SW480 (cell line): ENCODE measurements around the gene TAS2R3.

Experiments
- DNase-seq: peaks from one replicate; pipeline ENCODE4 v3.0.0-alpha.2; 2016; ENCODE audit warnings: low spot score

The TAS2R3 gene

DNA sequence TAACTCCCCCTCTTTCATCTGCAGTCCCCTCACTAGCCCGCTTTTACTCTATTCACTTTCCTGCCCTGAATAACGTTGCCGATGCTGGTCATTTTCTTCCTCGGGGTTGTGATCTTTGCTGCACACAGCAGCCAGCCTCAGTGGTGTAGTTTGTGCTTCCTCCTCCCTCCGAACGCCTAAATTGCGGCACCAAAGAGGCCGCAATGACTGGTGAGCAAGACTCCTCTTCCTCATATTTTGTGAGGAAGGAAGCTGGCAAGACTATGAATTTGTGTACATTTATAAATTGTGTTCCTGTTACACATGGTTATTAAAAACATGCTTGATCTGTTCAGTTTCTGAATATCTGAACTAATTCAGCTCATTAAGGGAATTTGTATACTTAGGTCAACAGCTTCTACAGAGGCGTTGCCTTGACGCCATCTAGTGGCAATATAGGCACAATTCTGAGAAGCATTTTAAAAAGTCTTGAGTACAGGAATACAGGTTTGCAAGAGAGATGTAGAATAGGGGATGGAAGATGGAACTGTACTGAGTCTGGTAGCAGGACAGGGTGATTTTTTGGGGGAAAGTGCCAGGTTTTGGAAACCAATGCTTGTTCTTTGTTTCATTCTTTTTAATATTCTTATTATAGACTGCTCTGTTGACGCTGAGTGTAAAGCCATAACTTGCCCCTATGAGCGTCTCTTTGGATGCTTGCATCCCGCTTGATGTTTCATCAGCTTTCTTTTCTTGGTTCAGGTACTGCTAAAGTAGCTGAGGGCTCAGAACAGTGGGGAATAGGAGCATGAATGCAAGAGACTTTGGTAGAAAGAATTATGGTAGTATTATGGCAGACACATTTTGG lies 22.0 kb downstream of the TAS2R3 start:
- DNase-seq: peak; percentile 56

DNA sequence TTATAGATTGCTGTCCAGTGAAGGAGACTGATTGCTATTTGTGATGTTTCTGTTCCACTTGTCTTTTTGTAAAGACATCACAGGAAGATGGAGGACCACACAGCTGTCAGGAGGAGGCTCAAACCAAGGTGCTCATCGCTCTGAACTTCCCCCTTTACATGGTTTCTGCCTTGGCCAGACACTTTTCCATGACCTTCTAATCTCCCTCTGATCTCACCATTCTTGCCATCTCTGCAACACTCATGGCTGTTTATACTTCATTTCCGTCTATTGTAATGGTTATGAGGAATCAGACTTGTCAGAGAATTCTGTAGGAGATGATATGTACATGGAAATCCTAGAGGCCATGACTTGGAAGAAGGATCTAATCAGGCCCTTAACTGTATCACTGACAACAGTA lies 24.4 kb downstream of the TAS2R3 start:
- no peak for DNase-seq

DNA sequence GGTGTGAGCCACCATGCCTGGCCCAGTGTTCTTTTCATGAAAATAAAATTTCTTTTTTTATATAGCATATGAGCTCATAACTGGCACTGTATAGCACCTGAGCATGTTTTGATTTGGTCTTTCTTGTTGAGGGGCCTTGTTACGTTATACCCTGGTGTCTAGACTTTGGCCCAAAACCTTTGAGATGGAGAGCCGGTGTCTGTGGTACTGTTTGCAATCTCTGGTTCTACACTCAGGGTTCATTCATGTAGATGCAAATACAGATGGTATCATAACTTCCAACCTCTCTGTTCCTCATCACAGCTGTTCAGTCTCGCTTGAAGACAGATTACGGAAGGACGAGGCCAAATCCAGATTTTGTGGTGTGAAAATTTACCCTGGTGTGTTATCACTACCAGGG lies 26.0 kb downstream of the TAS2R3 start, which contains the start of gene TAS2R5:
Gene TAS2R5, plus strand, starts transcription at position 301 of the 400 bp plus-strand sequence. CDS start 145 bp downstream, outside the sequence.
- DNase-seq: no peak

DNA sequence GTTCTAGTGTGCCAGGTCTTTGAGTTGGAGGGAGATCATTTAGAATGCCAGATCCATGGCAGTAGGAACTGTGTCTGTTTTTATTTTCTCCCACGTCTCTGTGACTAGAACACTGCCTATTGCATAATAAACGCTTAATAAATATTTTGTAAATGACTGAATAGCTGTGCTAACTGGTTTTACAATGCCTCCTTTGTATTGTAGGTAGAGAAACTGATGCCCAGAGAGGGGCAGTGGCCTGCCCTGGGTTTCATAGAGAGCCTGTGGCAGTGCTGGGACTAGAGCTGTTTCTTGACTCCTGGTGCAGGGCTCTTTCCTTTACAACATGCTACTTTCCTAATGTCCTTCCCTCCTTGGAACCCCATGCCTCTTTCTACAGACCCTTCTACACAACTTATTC lies 28.6 kb downstream of the TAS2R3 start:
- DNase-seq: no peak
